ENCODE results near the gene RHBDL1.
A peak's percentile ranks its signal among the peaks of the same experiment; 100 is the strongest.

Gene RHBDL1

GRCh38 chr16:643050-643368, 32.5 kb upstream of the RHBDL1 start:
- POLR2A ChIA-PET = no interaction called here
- Histone ChIP-seq H3K4me3 (ENCODE audit: control insufficient read depth in 1 of 7, extremely low read depth in 1 of 7, insufficient read depth in 4 of 7, low read depth in 2 of 7, low read length in 6 of 7) (peak overlapping the region in 3 of 7 experiments; percentile 74 to 79 (median 75)), H3K27ac (ENCODE audit: insufficient read depth in 1 of 2, low read depth in 1 of 2, low read length in 2 of 2, poor library complexity in 1 of 2, severe bottlenecking in 2 of 2) (no peak overlapping the region), H3K4me1 (ENCODE audit: control extremely low read depth in 1 of 4, control insufficient read depth in 4 of 4, insufficient read depth in 4 of 4, low read length in 3 of 4) (peaks cover 0 to 35% (median 32%) of the 10 kb centered on the region in 4 experiments), H3K36me3 (ENCODE audit: control insufficient read depth in 4 of 4, insufficient read depth in 4 of 4, low read length in 3 of 4) (peaks cover 0 to 13% (median 0%) of the 10 kb centered on the region in 4 experiments), H3K27me3 (replicated peaks in 2 of 5; ENCODE audit: control insufficient read depth in 4 of 5, insufficient read depth in 5 of 5, low read length in 4 of 5) (no peaks in the 10 kb centered on the region), H3K9me3 (ENCODE audit: control extremely low read depth in 1 of 5, control insufficient read depth in 4 of 5, insufficient read depth in 2 of 5, low read depth in 1 of 5, low read length in 4 of 5) (no peaks in the 10 kb centered on the region)
- CTCF ChIA-PET = interaction anchor here (1.0 to 1.6 kb wide), 4 partner anchors 17 to 47 kb away, joined by 3 to 4 read pairs (median 3); partner anchors contain the start of gene RHOT2
- no peak for DNase-seq
- 97% methylated on average over 13 of the region's 13 CpGs for WGBS (ENCODE audit: insufficient coverage)

DNA sequence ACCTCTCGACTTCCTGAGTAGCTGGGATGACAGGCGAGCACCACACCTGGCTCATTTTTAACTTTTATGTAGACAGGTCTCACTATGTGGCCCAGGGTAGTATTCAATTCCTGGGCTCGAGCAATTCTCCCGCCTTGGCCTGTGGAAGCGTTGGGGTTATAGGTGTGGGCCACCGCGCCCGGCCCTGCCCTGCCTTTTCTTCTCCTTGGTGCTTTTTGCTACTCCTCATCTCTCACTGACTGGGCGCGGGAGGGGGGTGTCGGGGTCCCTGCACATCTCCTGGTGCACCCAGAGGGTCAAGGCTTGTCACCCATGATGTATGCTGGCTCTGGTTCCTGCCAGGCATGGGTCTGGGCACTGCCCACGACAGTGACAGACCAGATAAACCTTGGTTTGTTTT, 30.9 kb upstream of the RHBDL1 start:
- H3K4me3 ChIP-seq (ENCODE audit: control insufficient read depth in 1 of 7, extremely low read depth in 1 of 7, insufficient read depth in 4 of 7, low read depth in 2 of 7, low read length in 6 of 7) = no peak overlapping the region
- no peak overlapping the region for H3K27ac ChIP-seq (ENCODE audit: insufficient read depth in 1 of 2, low read depth in 1 of 2, low read length in 2 of 2, poor library complexity in 1 of 2, severe bottlenecking in 2 of 2)
- H3K9me3 ChIP-seq (ENCODE audit: control extremely low read depth in 1 of 5, control insufficient read depth in 4 of 5, insufficient read depth in 2 of 5, low read depth in 1 of 5, low read length in 4 of 5) = no peaks in the 10 kb centered on the region
- peaks cover 0 to 13% (median 0%) of the 10 kb centered on the region in 4 experiments for H3K36me3 ChIP-seq (ENCODE audit: control insufficient read depth in 4 of 4, insufficient read depth in 4 of 4, low read length in 3 of 4)
- DNase-seq = no peak
- ChIA-PET POLR2A (no interaction called here), CTCF (no interaction called here)
- WGBS (ENCODE audit: insufficient coverage) = 100% methylated on average over 8 of the region's 12 CpGs
- H3K27me3 ChIP-seq (replicated peaks in 2 of 5; ENCODE audit: control insufficient read depth in 4 of 5, insufficient read depth in 5 of 5, low read length in 4 of 5) = no peaks in the 10 kb centered on the region
- peaks cover 0 to 46% (median 44%) of the 10 kb centered on the region in 4 experiments for H3K4me1 ChIP-seq (ENCODE audit: control extremely low read depth in 1 of 4, control insufficient read depth in 4 of 4, insufficient read depth in 4 of 4, low read length in 3 of 4)

GRCh38 chr16:645852-646678, 29.4 kb upstream of the RHBDL1 start:
- no peak overlapping the region for H3K27ac ChIP-seq (ENCODE audit: insufficient read depth in 1 of 2, low read depth in 1 of 2, low read length in 2 of 2, poor library complexity in 1 of 2, severe bottlenecking in 2 of 2)
- POLR2A ChIA-PET = interaction anchor here (0.6 kb wide), 1 partner anchor 175 kb away, joined by 3 read pairs; no protein-coding TSS in a partner anchor
- no peak for DNase-seq
- peaks cover 0 to 51% (median 47%) of the 10 kb centered on the region in 4 experiments for H3K4me1 ChIP-seq (ENCODE audit: control extremely low read depth in 1 of 4, control insufficient read depth in 4 of 4, insufficient read depth in 4 of 4, low read length in 3 of 4)
- no peaks in the 10 kb centered on the region for H3K27me3 ChIP-seq (replicated peaks in 2 of 5; ENCODE audit: control insufficient read depth in 4 of 5, insufficient read depth in 5 of 5, low read length in 4 of 5)
- no peaks in the 10 kb centered on the region for H3K9me3 ChIP-seq (ENCODE audit: control extremely low read depth in 1 of 5, control insufficient read depth in 4 of 5, insufficient read depth in 2 of 5, low read depth in 1 of 5, low read length in 4 of 5)
- no peak overlapping the region for H3K4me3 ChIP-seq (ENCODE audit: control insufficient read depth in 1 of 7, extremely low read depth in 1 of 7, insufficient read depth in 4 of 7, low read depth in 2 of 7, low read length in 6 of 7)
- CTCF ChIA-PET = no interaction called here
- 96% methylated on average over 17 of the region's 32 CpGs for WGBS (ENCODE audit: insufficient coverage)
- peaks cover 0 to 17% (median 0%) of the 10 kb centered on the region in 4 experiments for H3K36me3 ChIP-seq (ENCODE audit: control insufficient read depth in 4 of 4, insufficient read depth in 4 of 4, low read length in 3 of 4)

- POLR2A ChIA-PET = no interaction called here
- no peaks in the 10 kb centered on the region for H3K9me3 ChIP-seq (ENCODE audit: control extremely low read depth in 1 of 5, control insufficient read depth in 4 of 5, insufficient read depth in 2 of 5, low read depth in 1 of 5, low read length in 4 of 5)
- H3K27me3 ChIP-seq (replicated peaks in 2 of 5; ENCODE audit: control insufficient read depth in 4 of 5, insufficient read depth in 5 of 5, low read length in 4 of 5) = no peaks in the 10 kb centered on the region
- peaks cover 0 to 45% (median 41%) of the 10 kb centered on the region in 4 experiments for H3K4me1 ChIP-seq (ENCODE audit: control extremely low read depth in 1 of 4, control insufficient read depth in 4 of 4, insufficient read depth in 4 of 4, low read length in 3 of 4)
- no peak overlapping the region for H3K27ac ChIP-seq (ENCODE audit: insufficient read depth in 1 of 2, low read depth in 1 of 2, low read length in 2 of 2, poor library complexity in 1 of 2, severe bottlenecking in 2 of 2)
- H3K36me3 ChIP-seq (ENCODE audit: control insufficient read depth in 4 of 4, insufficient read depth in 4 of 4, low read length in 3 of 4) = peaks cover 0 to 22% (median 0%) of the 10 kb centered on the region in 4 experiments
- DNase-seq = no peak
- CTCF ChIA-PET = interaction anchor here (1.5 kb wide), 1 partner anchor 70 kb away, joined by 5 read pairs; no protein-coding TSS in a partner anchor
- H3K4me3 ChIP-seq (ENCODE audit: control insufficient read depth in 1 of 7, extremely low read depth in 1 of 7, insufficient read depth in 4 of 7, low read depth in 2 of 7, low read length in 6 of 7) = no peak overlapping the region
- 95% methylated on average over 12 of the region's 22 CpGs for WGBS (ENCODE audit: insufficient coverage)
Observed at GRCh38 chr16:646679-647172, 28.7 kb upstream of the RHBDL1 start.

DNA sequence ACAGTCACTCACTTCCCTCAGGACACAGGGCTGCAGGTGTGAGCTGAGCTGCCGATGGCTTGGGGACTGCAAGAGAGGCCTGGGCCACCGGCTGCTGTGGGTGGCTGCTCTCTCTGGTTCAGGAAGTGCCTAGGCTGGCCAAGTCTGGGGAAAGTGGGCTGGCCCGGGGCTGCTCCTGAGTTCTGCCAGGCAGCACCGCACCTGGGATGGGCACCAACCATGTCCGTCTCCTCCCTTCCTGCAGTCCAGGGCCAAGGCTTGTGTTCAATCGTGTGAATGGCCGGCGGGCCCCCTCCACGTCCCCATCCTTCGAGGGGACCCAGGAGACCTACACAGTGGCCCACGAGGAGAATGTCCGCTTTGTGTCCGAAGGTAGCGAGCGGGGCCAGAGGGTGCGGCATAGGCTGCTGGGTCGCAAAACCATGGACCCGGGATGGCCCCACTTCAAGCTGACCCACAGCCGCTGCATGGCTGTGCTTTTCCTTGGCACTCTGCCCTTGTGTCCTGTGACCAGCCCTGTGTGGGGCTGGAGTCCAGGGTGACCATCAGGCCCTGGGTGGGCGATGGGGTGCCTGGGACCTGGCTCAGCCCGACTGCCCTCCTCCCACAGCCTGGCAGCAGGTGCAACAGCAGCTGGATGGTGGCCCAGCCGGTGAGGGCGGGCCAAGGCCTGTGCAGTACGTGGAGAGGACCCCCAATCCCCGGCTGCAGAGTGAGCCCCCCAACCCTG, 28.1 kb upstream of the RHBDL1 start:
- 94% methylated on average over 13 of the region's 25 CpGs for WGBS (ENCODE audit: insufficient coverage)
- Histone ChIP-seq H3K9me3 (ENCODE audit: control extremely low read depth in 1 of 5, control insufficient read depth in 4 of 5, insufficient read depth in 2 of 5, low read depth in 1 of 5, low read length in 4 of 5) (no peaks in the 10 kb centered on the region), H3K4me3 (ENCODE audit: control insufficient read depth in 1 of 7, extremely low read depth in 1 of 7, insufficient read depth in 4 of 7, low read depth in 2 of 7, low read length in 6 of 7) (no peak overlapping the region), H3K36me3 (ENCODE audit: control insufficient read depth in 4 of 4, insufficient read depth in 4 of 4, low read length in 3 of 4) (peaks cover 0 to 28% (median 2%) of the 10 kb centered on the region in 4 experiments), H3K4me1 (ENCODE audit: control extremely low read depth in 1 of 4, control insufficient read depth in 4 of 4, insufficient read depth in 4 of 4, low read length in 3 of 4) (peaks cover 0 to 40% (median 39%) of the 10 kb centered on the region in 4 experiments), H3K27ac (ENCODE audit: insufficient read depth in 1 of 2, low read depth in 1 of 2, low read length in 2 of 2, poor library complexity in 1 of 2, severe bottlenecking in 2 of 2) (no peak overlapping the region), H3K27me3 (replicated peaks in 2 of 5; ENCODE audit: control insufficient read depth in 4 of 5, insufficient read depth in 5 of 5, low read length in 4 of 5) (no peaks in the 10 kb centered on the region)
- CTCF ChIA-PET = interaction anchor here (1.2 to 1.5 kb wide), 2 partner anchors 42 to 70 kb away, joined by 3 to 5 read pairs; no protein-coding TSS in a partner anchor
- POLR2A ChIA-PET = interaction anchor here (0.7 kb wide), 1 partner anchor 1854 kb away, joined by 3 read pairs; no protein-coding TSS in a partner anchor
- DNase-seq = no peak

GRCh38 chr16:648071-648780, 27.2 kb upstream of the RHBDL1 start:
- Histone ChIP-seq H3K27me3 (replicated peaks in 2 of 5; ENCODE audit: control insufficient read depth in 4 of 5, insufficient read depth in 5 of 5, low read length in 4 of 5) (no peaks in the 10 kb centered on the region), H3K4me1 (ENCODE audit: control extremely low read depth in 1 of 4, control insufficient read depth in 4 of 4, insufficient read depth in 4 of 4, low read length in 3 of 4) (peaks cover 0 to 31% (median 31%) of the 10 kb centered on the region in 4 experiments), H3K27ac (ENCODE audit: insufficient read depth in 1 of 2, low read depth in 1 of 2, low read length in 2 of 2, poor library complexity in 1 of 2, severe bottlenecking in 2 of 2) (peak overlapping the region; percentile 79 to 88), H3K4me3 (ENCODE audit: control insufficient read depth in 1 of 7, extremely low read depth in 1 of 7, insufficient read depth in 4 of 7, low read depth in 2 of 7, low read length in 6 of 7) (peak overlapping the region in 6 of 7 experiments; percentile 38 to 81 (median 74)), H3K9me3 (ENCODE audit: control extremely low read depth in 1 of 5, control insufficient read depth in 4 of 5, insufficient read depth in 2 of 5, low read depth in 1 of 5, low read length in 4 of 5) (no peaks in the 10 kb centered on the region), H3K36me3 (ENCODE audit: control insufficient read depth in 4 of 4, insufficient read depth in 4 of 4, low read length in 3 of 4) (peaks cover 0 to 37% (median 5%) of the 10 kb centered on the region in 4 experiments)
- CTCF ChIA-PET = interaction anchor here (0.9 to 2.0 kb wide), 4 partner anchors 12 to 71 kb away, joined by 3 to 5 read pairs (median 4); partner anchors contain the start of gene METTL26
- POLR2A ChIA-PET = interaction anchor here (0.7 kb wide), 1 partner anchor 1853 kb away, joined by 3 read pairs; no protein-coding TSS in a partner anchor
- peak in 2 of 3 donors; percentile 47 to 56 for DNase-seq
- 46% methylated on average over 16 of the region's 24 CpGs for WGBS (ENCODE audit: insufficient coverage)

Measured in common myeloid progenitor, CD34-positive (primary cell).